ENCODE measurements around the gene CALD1.
A peak's percentile ranks its signal among the peaks of the same experiment; 100 is the strongest.

Gene CALD1

DNA sequence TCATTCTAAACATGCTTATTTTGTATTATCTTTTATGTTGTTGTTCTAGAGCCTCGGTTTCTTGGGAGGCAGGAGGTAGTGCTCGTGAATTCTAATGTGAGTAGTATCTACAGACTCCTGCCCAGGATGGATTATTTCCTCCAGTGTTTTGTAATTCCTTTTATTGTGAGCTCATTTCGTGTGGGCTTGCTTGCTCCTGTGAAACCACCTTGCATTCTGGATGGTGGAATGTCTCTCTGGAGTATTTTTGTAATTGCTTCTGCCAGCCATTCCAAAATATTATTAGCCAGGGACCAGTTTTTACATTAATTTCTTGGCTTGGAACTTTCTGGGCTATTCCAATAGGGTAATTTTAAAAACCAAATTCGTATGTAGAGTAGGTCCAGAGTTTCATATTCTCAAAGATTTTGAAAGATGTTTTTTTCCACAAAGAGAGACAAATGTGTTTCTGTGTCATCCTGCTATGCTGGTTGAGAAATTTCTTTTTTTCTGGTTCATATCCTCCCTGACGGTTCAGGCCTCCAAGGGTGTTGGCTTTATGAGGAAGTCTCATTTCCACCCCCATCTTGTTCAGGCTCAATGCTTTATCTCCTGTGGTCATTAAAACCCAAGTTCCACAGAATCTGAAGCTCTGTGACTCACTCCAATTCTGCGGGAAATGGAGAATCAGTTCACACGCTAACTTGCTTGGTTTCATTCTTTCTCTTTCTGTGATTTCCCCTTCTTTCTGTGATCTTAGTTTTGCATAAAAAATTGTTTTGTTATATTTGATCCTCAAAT lies 41.7 kb upstream of the CALD1 start:
- TF ChIP-seq CTCF (IDR thresholded peaks at IDR 0.05; ENCODE audit: low read depth, low read length, missing control alignments) = no peak
- no peak overlapping the region for H3K4me3 ChIP-seq (ENCODE audit: low read depth, low read length)
- in situ Hi-C loops (cut with HindIII; ENCODE audit: low sequenced_read_pairs) = no loop called here
- DNase-seq (ENCODE audit: low read depth) = peak; percentile 85

- TF ChIP-seq CTCF (IDR thresholded peaks at IDR 0.05; ENCODE audit: low read depth, low read length, missing control alignments) = no peak
- H3K4me3 ChIP-seq (ENCODE audit: low read depth, low read length) = no peak overlapping the region
- in situ Hi-C loops (cut with HindIII; ENCODE audit: low sequenced_read_pairs) = no loop called here
- DNase-seq (ENCODE audit: low read depth) = no peak
Measured at GRCh38 chr7:134739362-134739761, 40.1 kb upstream of the CALD1 start.

GRCh38 chr7:134740376-134740775 lies 39.1 kb upstream of the CALD1 start:
- DNase-seq (ENCODE audit: low read depth) = no peak
- TF ChIP-seq CTCF (IDR thresholded peaks at IDR 0.05; ENCODE audit: low read depth, low read length, missing control alignments) = no peak
- no peak overlapping the region for H3K4me3 ChIP-seq (ENCODE audit: low read depth, low read length)
- in situ Hi-C loops (cut with HindIII; ENCODE audit: low sequenced_read_pairs) = no loop called here

DNA sequence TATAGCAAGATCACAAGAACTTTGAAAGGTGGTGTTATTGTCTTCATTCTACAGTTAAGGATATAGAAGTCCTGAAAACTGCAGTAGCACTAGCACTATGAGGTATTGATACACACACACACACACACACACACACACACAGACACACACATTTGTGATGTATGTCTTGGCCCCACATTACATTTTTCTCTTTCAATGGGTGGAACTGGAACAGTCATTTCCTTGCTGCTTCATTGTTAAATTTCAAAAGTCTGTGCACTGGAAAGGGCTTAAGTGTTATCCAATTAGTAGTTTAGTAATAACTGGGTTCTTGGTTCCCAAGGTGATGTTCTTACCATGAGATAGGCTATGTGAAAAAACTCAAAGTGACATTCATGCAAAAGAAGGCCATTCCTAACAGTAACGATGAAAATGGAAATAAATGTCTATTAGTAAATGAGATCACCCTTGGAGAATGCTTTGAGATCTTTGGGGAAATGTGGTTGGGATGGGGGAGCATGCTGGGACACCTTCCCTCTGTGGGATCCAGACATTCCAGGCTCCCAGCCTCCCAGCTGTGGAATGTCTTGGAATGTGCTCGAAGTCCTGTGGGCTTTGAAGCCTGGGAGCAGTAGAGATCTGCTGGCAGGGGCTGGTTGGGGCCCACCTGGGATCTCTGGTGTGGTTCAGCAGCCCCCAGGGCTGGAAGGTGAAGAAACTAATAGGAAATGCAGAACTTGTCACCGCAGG lies 37.4 kb upstream of the CALD1 start:
- DNase-seq (ENCODE audit: low read depth) = peak; percentile 91
- no peak overlapping the region for H3K4me3 ChIP-seq (ENCODE audit: low read depth, low read length)
- in situ Hi-C loops (cut with HindIII; ENCODE audit: low sequenced_read_pairs) = no loop called here
- no peak for TF ChIP-seq CTCF (IDR thresholded peaks at IDR 0.05; ENCODE audit: low read depth, low read length, missing control alignments)

- H3K4me3 ChIP-seq (ENCODE audit: low read depth, low read length) = no peak overlapping the region
- in situ Hi-C loops (cut with HindIII; ENCODE audit: low sequenced_read_pairs) = no loop called here
- no peak for DNase-seq (ENCODE audit: low read depth)
- TF ChIP-seq CTCF (IDR thresholded peaks at IDR 0.05; ENCODE audit: low read depth, low read length, missing control alignments) = no peak
Measured at GRCh38 chr7:134742688-134743350, 36.6 kb upstream of the CALD1 start.

- in situ Hi-C loops (cut with HindIII; ENCODE audit: low sequenced_read_pairs) = no loop called here
- no peak for TF ChIP-seq CTCF (IDR thresholded peaks at IDR 0.05; ENCODE audit: low read depth, low read length, missing control alignments)
- DNase-seq (ENCODE audit: low read depth) = no peak
Measured at GRCh38 chr7:134744569-134744968, 34.9 kb upstream of the CALD1 start.

More at GRCh38 chr7:134744569-134744968, 34.9 kb upstream of the CALD1 start:
- no peak overlapping the region for H3K4me3 ChIP-seq (ENCODE audit: low read depth, low read length)

All from astrocyte of the cerebellum (primary cell).